ENCODE results near the gene RBP3. TPM values are rescaled to one million over a fixed set of nuclear protein-coding genes. Genes with fewer than 3 reads are reported as not detected.

Gene RBP3
- total RNA-seq, 2 experiments from 2014 or later, result not detected

DNA sequence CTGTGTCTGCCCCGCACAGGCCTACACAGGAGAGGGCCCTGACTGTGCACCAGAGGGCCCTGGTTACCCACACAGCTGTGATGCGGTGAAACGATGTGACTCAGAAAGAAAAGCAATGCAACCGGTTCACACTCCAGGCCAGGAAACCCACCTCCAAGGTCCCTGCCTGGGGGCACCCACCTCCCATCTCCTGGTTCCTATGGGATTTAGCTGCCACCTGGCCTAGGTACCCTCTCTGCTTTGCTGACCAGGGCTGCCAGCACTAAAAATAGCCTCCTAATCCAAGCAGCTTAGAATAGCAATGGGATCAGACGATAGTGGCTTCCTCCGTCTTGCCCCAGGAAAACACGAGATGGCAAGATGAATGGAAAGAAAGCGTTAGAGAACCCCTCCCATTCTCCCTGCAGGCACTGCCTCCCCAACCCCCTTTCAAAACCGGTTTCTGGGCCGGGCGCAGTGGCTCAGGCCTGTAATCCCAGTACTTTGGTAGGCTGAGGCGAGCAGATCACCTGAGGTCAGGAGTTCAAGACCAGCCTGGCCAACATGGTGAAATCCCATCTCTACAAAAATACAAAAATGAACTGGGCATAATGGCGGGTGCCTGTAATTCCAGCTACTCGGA lies 12.4 kb downstream of the RBP3 start:
- intact Hi-C loops (cut with micrococcal nuclease), result no loop called here

DNA sequence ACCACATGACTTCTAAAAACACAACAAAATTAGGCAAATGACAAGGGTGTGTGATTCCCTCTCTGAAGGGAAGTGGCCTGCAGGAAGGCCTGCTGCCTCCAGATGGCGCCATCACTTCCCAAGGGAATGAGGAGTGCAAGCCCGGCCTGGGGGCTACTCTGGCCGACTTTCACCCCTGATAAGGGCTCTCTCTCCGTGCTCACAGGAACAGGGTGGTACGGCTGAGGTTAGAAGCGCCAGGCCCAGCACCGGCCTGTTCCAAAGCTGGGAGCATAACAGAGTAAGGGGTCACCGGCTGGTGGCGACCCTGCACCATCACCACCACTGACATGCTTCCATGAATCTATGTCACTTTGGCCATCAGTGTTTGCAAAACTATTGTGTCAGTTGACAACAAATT lies 13.1 kb downstream of the RBP3 start:
- Mint-ChIP-seq H3K4me1 (ENCODE audit: low read depth) (no peaks in the 10 kb centered on the region), H3K27ac (no peak overlapping the region), H3K4me3 (no peak overlapping the region), H3K9me3 (no peaks in the 10 kb centered on the region), H3K36me3 (ENCODE audit: low read depth) (no peaks in the 10 kb centered on the region), H3K27me3 (no peaks in the 10 kb centered on the region)
- ChIA-PET CTCF (interaction anchor here (0.8 to 2.1 kb wide), 9 partner anchors 8 to 61 kb away, joined by 3 to 11 read pairs (median 4); no protein-coding TSS in a partner anchor), POLR2A (no interaction called here)
- ATAC-seq, result no peak
- peak; percentile 54 for DNase-seq
- TF ChIP-seq, protein P1, sequence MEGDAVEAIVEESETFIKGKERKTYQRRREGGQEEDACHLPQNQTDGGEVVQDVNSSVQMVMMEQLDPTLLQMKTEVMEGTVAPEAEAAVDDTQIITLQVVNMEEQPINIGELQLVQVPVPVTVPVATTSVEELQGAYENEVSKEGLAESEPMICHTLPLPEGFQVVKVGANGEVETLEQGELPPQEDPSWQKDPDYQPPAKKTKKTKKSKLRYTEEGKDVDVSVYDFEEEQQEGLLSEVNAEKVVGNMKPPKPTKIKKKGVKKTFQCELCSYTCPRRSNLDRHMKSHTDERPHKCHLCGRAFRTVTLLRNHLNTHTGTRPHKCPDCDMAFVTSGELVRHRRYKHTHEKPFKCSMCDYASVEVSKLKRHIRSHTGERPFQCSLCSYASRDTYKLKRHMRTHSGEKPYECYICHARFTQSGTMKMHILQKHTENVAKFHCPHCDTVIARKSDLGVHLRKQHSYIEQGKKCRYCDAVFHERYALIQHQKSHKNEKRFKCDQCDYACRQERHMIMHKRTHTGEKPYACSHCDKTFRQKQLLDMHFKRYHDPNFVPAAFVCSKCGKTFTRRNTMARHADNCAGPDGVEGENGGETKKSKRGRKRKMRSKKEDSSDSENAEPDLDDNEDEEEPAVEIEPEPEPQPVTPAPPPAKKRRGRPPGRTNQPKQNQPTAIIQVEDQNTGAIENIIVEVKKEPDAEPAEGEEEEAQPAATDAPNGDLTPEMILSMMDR (IDR thresholded peaks at IDR 0.05), result peak; percentile 84
- intact Hi-C loops (cut with micrococcal nuclease), result no loop called here

More for the DNA sequence above, 12.4 kb downstream of the RBP3 start:
- no peaks in the 10 kb centered on the region for H3K4me1 Mint-ChIP-seq (ENCODE audit: low read depth)
- ATAC-seq, result no peak
- no peaks in the 10 kb centered on the region for H3K27me3 Mint-ChIP-seq
- POLR2A ChIA-PET, result interaction anchor here (1.5 kb wide), 1 partner anchor 12 kb away, joined by 4 read pairs; no protein-coding TSS in a partner anchor
- DNase-seq, result no peak
- H3K27ac Mint-ChIP-seq, result no peak overlapping the region
- no peaks in the 10 kb centered on the region for H3K36me3 Mint-ChIP-seq (ENCODE audit: low read depth)
- CTCF ChIA-PET, result no interaction called here
- H3K4me3 Mint-ChIP-seq, result no peak overlapping the region
- TF ChIP-seq, protein P1 (IDR thresholded peaks at IDR 0.05), result no peak
- no peaks in the 10 kb centered on the region for H3K9me3 Mint-ChIP-seq

DNA sequence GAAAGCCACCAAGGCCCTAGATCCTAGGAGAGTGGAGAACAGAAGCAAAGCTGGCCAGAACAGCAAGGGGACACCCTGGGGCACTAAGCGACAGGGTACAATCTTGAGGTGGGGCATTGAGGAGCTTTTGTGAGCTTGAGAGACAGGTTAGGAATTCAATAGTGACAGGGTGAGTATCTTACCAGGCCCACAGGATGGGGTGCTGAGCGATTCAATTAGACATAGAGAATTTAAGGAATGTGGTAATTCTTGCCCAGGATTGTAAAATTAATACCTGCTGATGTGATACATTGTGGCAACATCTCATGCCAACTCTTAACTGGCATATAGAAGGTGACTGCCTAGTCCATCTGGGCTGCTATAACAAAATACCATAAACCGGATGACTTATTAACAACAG lies 14.0 kb downstream of the RBP3 start:
- no peaks in the 10 kb centered on the region for H3K4me1 Mint-ChIP-seq (ENCODE audit: low read depth)
- DNase-seq (no peak), ATAC-seq (no peak)
- H3K27me3 Mint-ChIP-seq, result no peaks in the 10 kb centered on the region
- ChIA-PET POLR2A (no interaction called here), CTCF (interaction anchor here (0.8 to 2.1 kb wide), 11 partner anchors 8 to 369 kb away, joined by 3 to 11 read pairs (median 4); no protein-coding TSS in a partner anchor)
- no peak overlapping the region for H3K27ac Mint-ChIP-seq
- no peaks in the 10 kb centered on the region for H3K36me3 Mint-ChIP-seq (ENCODE audit: low read depth)
- H3K9me3 Mint-ChIP-seq, result no peaks in the 10 kb centered on the region
- intact Hi-C loops (cut with micrococcal nuclease), result no loop called here
- TF ChIP-seq, protein P1 (IDR thresholded peaks at IDR 0.05), result no peak
- no peak overlapping the region for H3K4me3 Mint-ChIP-seq

DNA sequence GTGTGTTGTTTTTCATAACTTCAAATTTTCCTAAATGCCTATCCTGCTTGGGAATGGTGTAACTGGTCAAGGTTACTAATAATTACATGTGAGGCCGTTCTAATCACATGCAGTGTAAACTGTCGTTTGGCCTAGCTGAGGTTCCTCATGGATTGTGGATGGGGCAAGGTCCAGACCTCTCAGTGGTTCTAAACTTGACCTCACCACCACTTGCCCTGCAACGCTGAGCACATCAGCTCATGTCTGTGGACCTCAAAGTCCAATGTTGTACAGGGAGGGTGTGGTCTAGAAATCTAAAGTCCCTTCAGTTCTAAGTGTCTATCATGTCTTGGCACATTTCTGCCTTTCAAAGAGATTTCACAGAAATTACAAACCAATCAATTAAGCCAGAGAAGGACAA lies 15.6 kb downstream of the RBP3 start:
- intact Hi-C loops (cut with micrococcal nuclease), result no loop called here
- no peak overlapping the region for H3K4me3 Mint-ChIP-seq
- POLR2A ChIA-PET, result interaction anchor here (1.0 kb wide), 1 partner anchor 9 kb away, joined by 3 read pairs; no protein-coding TSS in a partner anchor
- ATAC-seq (no peak), DNase-seq (no peak)
- no peaks in the 10 kb centered on the region for H3K4me1 Mint-ChIP-seq (ENCODE audit: low read depth)
- TF ChIP-seq, protein P1 (IDR thresholded peaks at IDR 0.05), result no peak
- H3K27me3 Mint-ChIP-seq, result no peaks in the 10 kb centered on the region
- CTCF ChIA-PET, result interaction anchor here (1.0 to 1.9 kb wide), 3 partner anchors 316 to 370 kb away, joined by 3 to 4 read pairs (median 4); no protein-coding TSS in a partner anchor
- H3K27ac Mint-ChIP-seq, result no peak overlapping the region
- H3K9me3 Mint-ChIP-seq, result no peaks in the 10 kb centered on the region
- no peaks in the 10 kb centered on the region for H3K36me3 Mint-ChIP-seq (ENCODE audit: low read depth)

DNA sequence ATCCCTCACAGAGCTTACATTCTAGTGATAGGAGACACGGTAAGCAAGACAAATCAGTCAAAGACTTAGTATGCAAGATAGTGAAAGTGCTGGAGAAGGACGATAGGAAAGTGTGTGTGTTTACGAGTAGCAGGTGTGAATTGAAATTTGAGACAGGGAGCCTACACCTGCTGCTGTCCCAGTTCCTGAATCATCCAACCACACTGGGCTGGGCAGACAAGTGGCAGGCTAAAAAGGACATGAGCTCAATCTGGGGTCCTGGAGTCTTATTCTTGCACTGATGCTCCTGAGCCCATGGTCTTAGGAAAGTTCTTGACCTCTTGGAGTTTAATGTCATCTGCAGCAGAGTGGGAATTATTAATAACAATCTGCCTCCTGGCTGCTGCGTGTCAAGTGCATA lies 16.2 kb downstream of the RBP3 start:
- TF ChIP-seq, protein P1 (IDR thresholded peaks at IDR 0.05), result no peak
- H3K9me3 Mint-ChIP-seq, result no peaks in the 10 kb centered on the region
- no peak overlapping the region for H3K27ac Mint-ChIP-seq
- intact Hi-C loops (cut with micrococcal nuclease), result no loop called here
- no peak overlapping the region for H3K4me3 Mint-ChIP-seq
- H3K4me1 Mint-ChIP-seq (ENCODE audit: low read depth), result no peaks in the 10 kb centered on the region
- DNase-seq (no peak), ATAC-seq (no peak)
- CTCF ChIA-PET, result interaction anchor here (1.0 to 1.9 kb wide), 2 partner anchors 316 to 339 kb away, joined by 3 to 4 read pairs; no protein-coding TSS in a partner anchor
- no peaks in the 10 kb centered on the region for H3K27me3 Mint-ChIP-seq
- POLR2A ChIA-PET, result interaction anchor here (0.5 kb wide), 1 partner anchor 31 kb away, joined by 4 read pairs; no protein-coding TSS in a partner anchor
- H3K36me3 Mint-ChIP-seq (ENCODE audit: low read depth), result no peaks in the 10 kb centered on the region

Data from activated CD8-positive, alpha-beta T cell treated with anti-CD3 and anti-CD28 coated beads for 36 hours (primary cell).